Measurements from ENCODE around the gene EXOC6B. TPM values are rescaled to one million over a fixed set of nuclear protein-coding genes. Genes with fewer than 3 reads are reported as not detected.

EXOC6B gene
- total RNA-seq (2014; rRNA removed; shearing (Covaris generic)), result 19.1 and 39.5 TPM in 2 replicates

DNA sequence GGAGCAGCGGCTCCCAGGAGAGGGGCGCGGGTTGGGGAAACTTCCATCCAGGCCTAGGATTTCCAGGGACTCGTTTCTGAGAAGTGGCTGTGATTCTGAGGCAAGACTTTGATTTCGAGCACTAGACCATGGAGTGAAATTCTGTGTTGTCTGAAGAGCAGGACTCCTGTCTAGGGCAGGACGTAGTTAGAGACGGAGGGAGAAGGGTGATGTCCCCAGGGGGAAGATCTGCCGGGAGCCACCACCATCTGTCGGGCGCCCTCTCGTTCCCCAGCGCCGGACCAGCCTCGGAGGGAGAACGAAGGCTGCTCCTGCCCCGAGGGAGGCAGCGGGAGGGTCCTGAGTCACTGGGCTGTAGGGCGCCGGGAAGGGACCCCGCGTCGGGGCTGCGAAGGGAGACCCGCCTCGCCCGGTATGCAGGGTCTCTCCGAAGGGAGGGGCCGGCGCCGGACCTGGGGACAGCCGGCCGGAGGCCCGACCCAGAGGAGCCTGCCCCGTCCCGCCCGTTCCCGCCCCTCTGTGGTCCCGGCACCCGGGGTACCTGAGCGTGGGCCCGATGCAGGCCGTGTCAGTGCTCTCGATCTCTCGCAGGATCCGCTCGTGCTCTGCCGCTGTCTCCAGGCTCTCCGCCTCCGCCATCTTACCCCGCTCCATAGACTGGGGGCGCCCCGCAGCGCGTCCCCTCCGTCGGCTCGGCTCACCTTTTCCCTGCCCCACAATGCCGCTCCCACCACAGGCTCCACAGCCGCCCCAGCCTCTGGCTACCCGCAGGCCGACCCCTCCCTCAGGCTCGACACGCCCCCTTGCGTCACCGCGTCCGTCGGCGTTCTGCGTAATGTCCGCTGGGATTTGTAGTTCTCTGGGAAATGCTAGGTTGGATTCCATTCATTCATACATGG lies at the start of gene EXOC6B:
Gene EXOC6B (minus strand): TSS at position 777 of the 899 bp plus-strand sequence.
- DNase-seq (ENCODE audit: low spot score), result peak; percentile 96
- in situ Hi-C loops (cut with HindIII; ENCODE audit: low sequenced_read_pairs), result no loop called here

DNA sequence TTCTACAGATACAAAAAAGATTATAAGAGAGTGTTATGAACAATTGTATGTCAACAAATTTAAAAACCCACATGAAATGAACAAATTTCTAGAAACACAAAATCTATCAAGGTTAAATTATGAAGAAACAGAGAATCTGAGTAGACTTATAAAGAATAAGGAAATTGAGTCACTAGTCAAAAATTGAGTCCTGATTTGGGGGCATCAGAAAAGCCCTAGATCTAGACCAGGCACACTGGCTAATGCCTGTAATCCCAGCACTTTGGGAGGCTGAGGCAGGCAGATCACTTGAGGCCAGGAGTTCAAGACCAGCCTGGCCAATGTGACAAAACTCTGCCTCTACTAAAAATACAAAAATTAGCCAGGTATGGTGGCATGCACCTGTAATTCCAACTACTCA lies 46.0 kb upstream of the EXOC6B start:
- no peak for DNase-seq (ENCODE audit: low spot score)
- in situ Hi-C loops (cut with HindIII; ENCODE audit: low sequenced_read_pairs), result no loop called here

DNA sequence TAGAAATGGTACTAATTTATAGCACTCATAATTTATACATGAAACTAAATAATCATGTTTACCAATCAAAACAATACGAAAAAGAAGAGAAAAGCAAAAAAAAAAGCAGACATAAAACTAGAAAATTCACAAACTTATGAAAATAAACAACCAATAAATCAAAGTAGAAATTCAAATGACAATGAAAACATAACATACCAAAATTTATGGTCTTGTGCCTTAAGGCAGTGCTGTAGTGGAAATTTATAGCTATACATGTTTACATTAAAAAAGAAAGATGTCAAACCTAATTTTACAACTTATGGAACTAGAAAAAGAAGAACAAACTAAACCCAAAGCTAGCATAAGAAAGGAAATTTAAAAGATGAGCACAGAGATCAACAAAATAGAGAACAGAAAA lies 45.2 kb upstream of the EXOC6B start:
- DNase-seq (ENCODE audit: low spot score), result no peak
- in situ Hi-C loops (cut with HindIII; ENCODE audit: low sequenced_read_pairs), result no loop called here

DNA sequence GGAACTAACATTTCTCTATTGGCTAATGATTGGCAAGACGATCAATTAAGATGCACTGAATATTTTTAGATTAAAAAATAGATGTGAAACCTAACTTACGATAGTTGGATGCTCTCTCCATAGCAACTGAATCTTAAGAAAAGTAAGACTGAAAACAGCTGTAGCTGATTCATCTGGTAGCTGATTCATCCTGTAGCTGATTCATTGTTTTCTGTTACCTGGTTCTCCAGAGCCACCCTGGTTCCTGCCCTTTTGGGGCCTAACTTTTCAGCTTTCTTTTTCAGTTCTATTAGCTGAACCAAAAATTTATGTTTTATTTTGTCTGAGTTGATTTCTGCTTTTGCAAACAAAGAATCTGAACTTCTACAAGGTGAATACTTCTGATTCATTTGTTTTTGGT lies 38.7 kb upstream of the EXOC6B start:
- no peak for DNase-seq (ENCODE audit: low spot score)
- in situ Hi-C loops (cut with HindIII; ENCODE audit: low sequenced_read_pairs), result no loop called here

DNA sequence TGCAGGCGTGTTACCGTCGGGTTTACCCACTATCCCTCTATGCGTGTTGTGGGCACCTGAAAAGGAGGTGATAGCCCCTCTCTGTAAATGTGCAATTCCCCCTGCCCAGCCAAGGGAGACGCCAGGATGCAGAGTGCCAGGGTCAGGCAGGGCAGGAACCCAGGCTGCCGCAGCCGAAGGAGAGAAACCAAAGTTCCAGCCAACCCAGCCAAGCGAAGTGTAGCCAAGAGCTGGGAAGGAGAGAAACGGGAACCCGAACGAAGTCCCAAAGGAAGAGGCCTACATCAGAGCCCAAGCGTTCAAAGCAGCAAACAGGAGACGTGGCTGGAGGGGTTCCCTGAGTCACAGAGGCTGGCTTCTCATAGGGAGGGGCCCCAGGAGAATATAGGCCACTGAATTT lies 37.2 kb upstream of the EXOC6B start:
- in situ Hi-C loops (cut with HindIII; ENCODE audit: low sequenced_read_pairs), result no loop called here

DNA sequence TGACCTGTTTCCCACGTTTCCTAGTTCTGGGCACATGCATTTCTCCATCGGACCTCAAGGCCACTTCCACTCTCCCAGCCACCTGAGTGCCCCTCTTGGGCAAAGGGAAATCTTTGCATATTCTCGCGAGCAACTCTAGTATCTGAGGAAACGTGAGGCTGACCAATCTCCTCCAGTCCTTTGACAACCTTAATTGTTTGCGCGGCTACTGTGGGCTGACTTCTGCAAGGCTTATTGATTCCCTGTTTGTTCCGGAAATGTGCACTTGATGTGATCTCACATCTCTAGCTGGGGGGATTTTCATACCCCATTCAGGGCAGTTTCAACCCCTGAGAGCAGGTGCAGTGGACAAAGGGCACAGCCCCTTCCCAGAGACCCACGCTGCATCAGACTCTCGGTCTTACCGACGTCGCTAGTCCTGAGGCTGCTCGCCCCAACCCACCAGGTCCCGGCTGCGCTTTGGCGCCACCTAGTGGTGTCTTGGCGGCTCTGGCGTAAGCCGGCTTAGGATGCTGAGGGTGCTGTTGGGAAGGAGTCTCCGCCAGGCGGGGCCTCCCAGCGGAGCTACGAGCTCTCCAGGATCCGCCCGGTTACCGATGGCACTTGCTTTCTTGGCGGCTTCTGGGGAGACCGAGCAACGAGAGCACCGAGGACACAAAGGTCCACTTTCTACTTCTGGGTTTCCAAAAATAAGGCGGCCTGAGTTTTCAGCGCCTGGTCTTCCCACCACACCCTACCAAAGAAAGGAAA lies 36.6 kb upstream of the EXOC6B start:
- peak; percentile 92 for DNase-seq (ENCODE audit: low spot score)
- in situ Hi-C loops (cut with HindIII; ENCODE audit: low sequenced_read_pairs), result no loop called here

More for the DNA sequence above, 37.2 kb upstream of the EXOC6B start:
- no peak for DNase-seq (ENCODE audit: low spot score)

DNA sequence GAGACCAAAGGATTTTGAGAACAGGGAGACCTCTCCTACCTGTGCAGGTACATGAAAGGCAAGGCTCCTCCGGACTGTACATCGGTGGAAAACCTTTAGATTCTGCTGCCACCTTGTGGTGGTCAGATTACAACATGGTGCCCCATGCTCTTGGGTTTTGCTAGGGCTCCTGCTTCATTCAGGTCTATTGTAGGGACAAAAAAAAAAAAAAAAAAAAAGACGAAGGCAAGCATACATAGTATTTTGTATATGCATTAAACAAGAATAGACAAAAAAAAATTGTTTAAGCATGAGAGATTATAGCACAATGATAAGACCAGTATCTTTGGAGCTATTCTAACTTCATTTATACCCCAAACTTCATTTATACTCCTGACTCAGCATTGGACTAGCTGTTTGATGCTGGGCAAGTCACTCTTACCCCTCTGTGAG lies 34.0 kb upstream of the EXOC6B start:
- in situ Hi-C loops (cut with HindIII; ENCODE audit: low sequenced_read_pairs), result no loop called here
- peak; percentile 84 for DNase-seq (ENCODE audit: low spot score)

DNA sequence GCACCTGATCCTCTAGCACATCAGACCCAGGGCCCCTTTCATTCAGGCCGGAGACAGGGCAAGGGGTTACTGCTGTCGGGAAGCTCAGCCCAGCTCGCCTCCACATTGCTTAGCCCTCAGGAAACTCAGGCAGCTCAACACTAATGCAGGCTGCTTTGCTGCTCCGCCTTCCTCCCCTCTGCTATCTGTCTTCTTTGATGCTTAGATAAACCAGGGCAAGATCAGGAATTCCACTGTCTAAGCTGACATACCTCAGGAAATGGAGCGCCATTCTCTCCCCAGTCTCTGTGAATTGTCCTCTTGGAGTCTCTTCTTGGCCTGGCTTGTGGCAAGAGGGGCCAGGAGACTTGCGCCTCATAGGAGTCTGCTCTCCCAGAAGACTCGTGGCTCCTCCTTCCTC lies 25.5 kb upstream of the EXOC6B start:
- in situ Hi-C loops (cut with HindIII; ENCODE audit: low sequenced_read_pairs), result no loop called here

DNA sequence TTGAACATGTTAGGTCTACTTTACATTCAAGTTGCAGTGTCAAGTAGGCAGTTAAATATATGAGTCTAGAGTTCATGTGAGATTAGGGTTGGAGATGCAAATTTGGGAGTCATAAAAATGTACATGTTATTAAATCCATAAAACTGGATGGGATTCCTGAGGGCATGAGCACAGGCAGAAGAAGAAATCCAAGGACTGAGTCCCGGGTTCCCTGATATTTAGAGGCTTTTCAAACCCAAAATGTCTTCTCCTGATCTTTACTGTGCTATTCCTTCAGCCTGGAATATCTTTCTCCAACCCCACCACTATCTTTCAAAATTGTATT lies 23.3 kb upstream of the EXOC6B start:
- no peak for DNase-seq (ENCODE audit: low spot score)
- in situ Hi-C loops (cut with HindIII; ENCODE audit: low sequenced_read_pairs), result no loop called here

More for the DNA sequence above, 25.5 kb upstream of the EXOC6B start:
- DNase-seq (ENCODE audit: low spot score), result no peak

DNA sequence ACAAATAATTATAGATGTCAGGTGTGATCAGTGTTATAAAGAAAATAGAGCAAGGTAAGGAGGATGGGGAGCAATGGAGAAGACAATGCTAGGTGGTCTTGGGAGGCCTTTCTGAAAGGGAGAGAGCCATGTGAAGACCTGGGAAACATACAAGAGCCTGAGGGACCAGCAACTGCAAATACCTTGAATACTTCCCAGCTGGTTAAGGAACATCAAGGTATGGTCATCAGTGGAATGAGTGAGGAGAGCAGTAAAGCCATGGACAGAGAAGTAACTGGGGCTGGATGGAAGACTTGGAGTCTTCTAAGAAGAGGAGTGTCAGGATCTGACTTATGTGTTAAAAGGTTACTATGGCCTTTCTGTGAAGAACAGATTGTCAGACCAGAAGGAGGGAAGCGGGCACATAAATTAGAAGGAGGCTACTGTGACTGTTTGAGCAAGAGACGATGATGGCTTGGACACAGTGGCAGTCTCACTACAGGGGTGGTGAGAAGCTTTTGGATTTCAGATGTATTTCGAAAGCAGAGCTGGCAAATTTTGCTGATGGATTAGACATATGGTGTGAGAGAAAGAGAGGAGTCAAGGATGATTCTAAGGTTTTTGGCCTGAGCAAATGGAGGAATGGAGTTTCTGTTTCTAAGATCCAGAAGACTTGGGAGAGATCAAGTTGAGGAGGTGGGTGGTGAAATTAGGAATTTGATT lies 22.8 kb upstream of the EXOC6B start:
- in situ Hi-C loops (cut with HindIII; ENCODE audit: low sequenced_read_pairs), result no loop called here
- DNase-seq (ENCODE audit: low spot score), result peak; percentile 33

DNA sequence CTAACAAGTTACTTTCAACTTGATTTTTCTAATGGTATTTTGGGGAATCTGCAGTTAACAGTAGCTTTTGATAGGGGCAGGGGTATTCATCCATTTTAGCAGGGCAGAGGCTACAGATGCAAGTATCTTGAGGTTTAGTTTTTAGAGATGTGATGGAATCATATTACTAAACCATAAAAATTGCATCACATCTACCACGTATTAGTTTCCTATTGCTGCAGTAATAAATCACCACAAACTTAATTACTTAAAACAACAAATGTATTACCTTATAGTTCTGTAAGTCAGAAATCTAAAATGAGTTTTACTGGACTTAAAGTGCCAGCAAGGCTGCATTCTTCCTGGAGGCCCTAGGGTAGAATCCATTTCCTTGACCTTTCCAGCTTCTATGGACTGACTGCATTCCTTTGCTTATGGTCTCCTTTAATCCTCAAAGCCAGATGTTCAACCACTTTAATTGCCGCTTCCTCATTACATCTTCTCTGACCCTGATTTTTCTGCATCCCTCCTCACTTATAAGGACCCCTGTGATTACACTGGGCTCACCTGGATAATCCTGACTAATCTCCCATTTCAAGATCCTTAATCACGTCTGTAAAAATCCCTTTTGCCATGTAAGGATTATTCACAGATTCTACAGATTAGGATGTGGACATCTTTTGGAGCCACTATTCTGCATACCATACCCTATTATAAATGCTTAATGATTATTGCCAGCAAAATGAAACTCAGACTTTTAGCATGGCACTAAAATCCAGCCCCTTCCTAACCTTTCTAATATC lies 21.9 kb upstream of the EXOC6B start:
- DNase-seq (ENCODE audit: low spot score), result no peak

DNA sequence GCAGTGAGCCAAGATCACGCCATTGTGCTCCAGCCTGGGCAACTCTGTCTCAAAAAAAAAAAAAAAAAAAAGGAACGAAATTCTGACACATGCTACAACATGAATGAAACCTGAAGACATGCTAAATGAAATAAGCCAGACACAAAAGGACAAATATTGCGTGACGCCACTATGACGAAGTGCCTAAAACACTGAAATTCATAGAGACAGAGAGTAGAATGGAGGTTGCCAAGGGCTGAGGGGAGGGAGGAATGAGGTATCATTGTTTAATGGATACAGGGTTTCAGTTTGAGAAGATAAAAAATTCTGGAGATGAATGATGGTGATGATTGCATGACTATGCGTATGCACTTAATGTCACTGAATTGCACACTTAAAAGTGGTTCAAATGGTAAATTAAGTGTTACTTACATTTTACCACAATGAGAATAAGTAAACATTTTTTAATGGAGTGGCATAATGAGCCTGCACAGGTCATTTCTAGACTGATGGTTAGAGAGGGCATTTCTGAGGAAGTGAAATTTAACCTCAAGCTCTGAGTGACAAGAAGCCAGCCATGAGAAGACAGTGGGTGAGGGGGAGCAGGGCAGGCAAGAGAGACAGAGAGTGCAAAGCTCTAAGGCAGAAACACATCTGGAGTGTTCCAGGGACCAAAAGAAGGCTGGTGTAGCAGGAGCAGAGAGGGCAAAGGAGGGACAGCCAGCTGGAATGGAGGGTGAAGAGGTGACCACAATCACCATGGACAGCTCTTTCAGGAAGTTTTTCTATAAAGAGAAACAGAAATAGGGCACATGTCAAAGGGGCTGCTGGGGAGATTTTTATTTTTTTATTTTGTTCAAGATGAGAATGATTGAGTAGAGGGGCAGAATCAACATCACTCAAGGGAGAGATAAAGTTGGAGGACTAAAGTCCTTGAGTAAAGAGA lies 20.6 kb upstream of the EXOC6B start:
- in situ Hi-C loops (cut with HindIII; ENCODE audit: low sequenced_read_pairs), result no loop called here
- DNase-seq (ENCODE audit: low spot score), result no peak

More for the DNA sequence above, 21.9 kb upstream of the EXOC6B start:
- in situ Hi-C loops (cut with HindIII; ENCODE audit: low sequenced_read_pairs), result no loop called here

DNA sequence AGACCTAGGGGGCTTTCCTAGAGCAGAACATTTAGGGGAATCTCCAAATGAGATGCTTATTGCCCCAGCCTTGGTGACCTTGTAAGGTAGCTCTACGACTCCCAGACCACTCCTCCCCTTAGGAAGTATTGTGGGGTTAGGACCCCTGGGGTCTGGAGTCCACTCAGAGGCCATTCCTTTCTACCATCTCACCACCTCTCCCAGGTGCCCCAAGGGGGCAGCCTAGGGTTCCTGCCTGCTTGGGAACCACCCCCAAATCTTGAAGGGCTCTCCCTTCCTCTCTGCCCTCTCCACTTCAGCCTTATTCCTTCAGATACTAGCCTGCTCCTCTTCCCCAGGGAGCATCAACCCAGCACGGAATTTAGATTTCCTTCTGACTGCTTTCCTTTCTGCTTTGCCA lies 17.5 kb upstream of the EXOC6B start:
- DNase-seq (ENCODE audit: low spot score), result no peak
- in situ Hi-C loops (cut with HindIII; ENCODE audit: low sequenced_read_pairs), result no loop called here

DNA sequence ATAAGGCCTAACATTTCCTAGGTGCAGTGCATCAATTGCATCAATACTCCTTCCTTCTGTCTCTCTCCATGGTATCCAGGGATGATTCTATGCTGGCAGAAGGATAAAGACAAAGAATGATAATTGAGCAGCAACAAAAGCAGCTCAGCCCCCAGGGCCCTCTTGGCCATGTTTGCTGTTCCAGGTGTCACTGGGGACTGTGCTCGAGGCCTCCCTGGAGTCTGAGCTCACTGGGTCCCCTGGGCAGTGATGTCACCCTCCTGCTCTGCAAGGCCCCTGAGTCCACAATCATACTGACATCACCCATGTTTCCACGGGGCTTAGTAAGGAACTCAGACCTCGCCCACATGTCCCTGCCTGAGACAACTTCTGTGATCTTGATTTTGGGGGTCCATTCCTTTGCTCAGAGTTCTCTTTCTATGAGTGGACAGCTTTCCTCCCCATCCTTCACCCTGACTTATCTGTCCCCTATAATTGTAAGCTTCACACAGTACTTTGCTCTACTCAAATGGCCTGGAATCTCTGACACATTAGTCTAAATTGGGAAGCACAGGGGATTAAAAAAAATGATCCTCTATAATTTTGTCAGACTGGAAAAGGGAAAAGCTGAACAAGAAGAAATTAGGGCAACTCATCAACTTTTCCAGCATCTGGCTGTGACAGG lies 15.8 kb upstream of the EXOC6B start:
- in situ Hi-C loops (cut with HindIII; ENCODE audit: low sequenced_read_pairs), result no loop called here
- no peak for DNase-seq (ENCODE audit: low spot score)

DNA sequence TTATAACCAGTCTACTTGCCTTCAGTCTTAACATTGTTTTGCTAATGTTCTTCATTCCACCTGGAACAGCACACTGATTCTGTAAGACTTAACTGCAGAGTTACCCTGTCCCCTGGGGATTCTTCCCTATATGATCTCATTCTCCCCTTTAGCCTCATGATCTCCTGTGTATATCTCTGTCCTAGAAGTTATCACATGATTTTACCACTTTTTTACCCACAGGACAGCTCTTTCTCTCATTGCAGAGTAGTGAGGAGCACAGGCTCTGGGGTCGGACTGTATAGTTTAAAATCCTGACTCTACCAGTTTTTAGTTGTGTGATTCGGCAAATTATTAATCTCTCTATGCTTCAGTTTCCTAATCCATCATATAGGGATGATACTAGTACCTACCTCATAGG lies 14.2 kb upstream of the EXOC6B start:
- in situ Hi-C loops (cut with HindIII; ENCODE audit: low sequenced_read_pairs), result no loop called here
- DNase-seq (ENCODE audit: low spot score), result no peak

DNA sequence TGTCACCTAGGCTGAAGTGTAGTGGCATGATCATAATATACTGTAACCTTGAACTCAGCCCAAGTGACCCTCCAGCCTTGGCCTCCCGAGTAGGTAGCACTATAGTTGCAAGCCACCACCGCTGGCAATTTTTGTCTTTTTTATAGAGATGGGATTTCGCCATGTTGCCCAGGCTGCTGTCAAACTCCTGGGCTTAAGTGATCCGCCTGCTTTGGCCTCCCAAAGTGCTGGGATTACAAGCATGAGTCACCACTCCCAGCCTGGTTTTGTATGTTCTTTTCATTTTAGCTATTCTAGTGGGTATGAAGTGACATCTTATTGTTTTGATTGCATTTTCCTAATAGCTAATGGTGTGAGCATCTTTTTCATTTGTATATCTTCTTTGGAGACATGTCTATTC lies 11.3 kb upstream of the EXOC6B start:
- in situ Hi-C loops (cut with HindIII; ENCODE audit: low sequenced_read_pairs), result no loop called here
- DNase-seq (ENCODE audit: low spot score), result no peak

DNA sequence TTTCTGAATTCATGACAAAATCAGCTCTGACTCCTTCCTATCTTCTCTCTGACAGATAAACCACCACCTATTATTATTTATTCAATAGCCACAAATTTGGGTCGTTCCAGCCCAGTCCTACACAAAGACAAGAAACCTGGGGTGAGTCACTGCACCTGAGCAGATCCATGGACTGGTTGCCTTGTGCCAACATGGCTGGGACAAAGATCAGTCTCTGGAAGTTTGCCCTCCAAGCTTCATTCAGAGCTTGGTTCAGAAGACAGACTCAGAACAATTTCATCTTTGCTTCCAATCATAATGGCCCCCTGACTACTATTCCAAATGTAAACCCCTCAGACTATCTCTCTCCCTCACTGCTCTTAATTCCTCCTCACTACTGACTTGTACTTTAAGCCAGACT lies 9.6 kb upstream of the EXOC6B start:
- no peak for DNase-seq (ENCODE audit: low spot score)
- in situ Hi-C loops (cut with HindIII; ENCODE audit: low sequenced_read_pairs), result no loop called here

DNA sequence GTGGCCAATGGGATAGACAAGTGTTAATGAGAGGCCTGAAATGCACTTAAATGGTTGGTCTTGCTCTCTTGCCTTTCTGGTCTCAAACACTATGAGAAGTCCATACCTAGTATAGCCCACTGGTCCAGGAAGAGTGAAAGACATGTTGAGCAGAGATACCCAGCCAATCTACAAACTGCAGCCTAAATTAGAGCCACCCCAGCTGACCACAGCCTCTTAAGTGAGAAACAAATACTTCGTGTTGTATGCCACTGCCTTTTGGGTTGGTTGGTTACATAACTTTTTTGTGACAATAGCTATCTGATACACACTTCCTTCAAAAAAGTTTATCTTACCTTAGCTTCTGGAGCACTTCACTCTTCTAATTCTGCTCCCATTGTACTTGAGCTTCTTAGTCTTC lies 8.8 kb upstream of the EXOC6B start:
- DNase-seq (ENCODE audit: low spot score), result no peak
- in situ Hi-C loops (cut with HindIII; ENCODE audit: low sequenced_read_pairs), result no loop called here

Data from G401 (cell line).